SK-N-SH (cell line): ENCODE measurements around the gene CTRB1. TPM values are rescaled to one million over a fixed set of nuclear protein-coding genes. Genes with fewer than 3 reads are reported as not detected.
"Not testable (repeated sequence)": the region's sequence is repeated elsewhere in the genome, so short reads cannot be mapped to it uniquely, and the experiment has no call there.

Experiments
- CTCF ChIA-PET: fragments of 300-600, 350-600 bp; formaldehyde crosslinking; extraction: SDS; loops from one replicate; lab custom pipeline; 2021; lab: Yijun Ruan, JAX
- POLR2A ChIA-PET: fragments of 350-600 bp; sonication (Branson Sonifier 250); formaldehyde crosslinking; extraction: SDS; loops from one replicate; lab custom pipeline; 2020; ENCODE audit warnings: antibody characterized with exemption, inconsistent platforms; lab: Yijun Ruan, JAX
- DNase-seq: peaks from one replicate; pipeline ENCODE4 v3.0.0; 2012
- H2AFZ ChIP-seq: fragments of 200-600 bp; sonication (generic); 2 replicates; pipeline ENCODE4 v1.8.1; 2016; ENCODE audit warnings: antibody characterized with exemption, mild to moderate bottlenecking, low read depth
- H3F3A ChIP-seq: fragments of 200-600 bp; sonication (generic); replicated peaks from 2 replicates; pipeline ENCODE3; 2016; ENCODE audit warnings: antibody characterized with exemption, mild to moderate bottlenecking; ENCODE audit not compliant: insufficient read depth
- H3K27ac ChIP-seq, 2 experiments: fragments of 200-500 bp in 1 of 2; fragments of 200-600 bp in 1 of 2; sonication (Bioruptor generic) in 1 of 2; sonication (generic), shearing (Covaris generic) in 1 of 2; 2 replicates each; pipeline versions ENCODE4 v1.5.1 to v1.6.1; 2014 to 2016; ENCODE audit warnings: low read depth in 2 of 2, inconsistent platforms in 1 of 2, low read length in 1 of 2, mild to moderate bottlenecking in 1 of 2, mixed read lengths in 1 of 2
- H3K27me3 ChIP-seq: fragments of 200-600 bp; sonication (generic), shearing (Covaris generic); 2 replicates; pipeline ENCODE4 v1.6.1; 2016; ENCODE audit warnings: mixed run types; ENCODE audit not compliant: insufficient read depth
- H3K36me3 ChIP-seq, 2 experiments: fragments of 200-500 bp in 1 of 2; fragments of 200-600 bp in 1 of 2; sonication (Bioruptor generic) in 1 of 2; sonication (generic) in 1 of 2; replicated peaks in 1 of 2; 2 replicates each; pipeline versions ENCODE3 to v1.5.1; 2014 to 2016; ENCODE audit warnings: low read length in 1 of 2, mild to moderate bottlenecking in 1 of 2; ENCODE audit not compliant: insufficient read depth in 2 of 2, control insufficient read depth in 1 of 2
- H3K4me1 ChIP-seq, 2 experiments: fragments of 200-500 bp in 1 of 2; fragments of 200-600 bp in 1 of 2; sonication (Bioruptor generic) in 1 of 2; sonication (generic), shearing (Covaris generic) in 1 of 2; 2 replicates each; pipeline versions ENCODE4 v1.5.1 to v1.6.1; 2014 to 2016; ENCODE audit warnings: low read depth in 1 of 2, low read length in 1 of 2, mixed run types in 1 of 2; ENCODE audit not compliant: insufficient read depth in 2 of 2, control insufficient read depth in 1 of 2
- H3K4me2 ChIP-seq: fragments of 200-600 bp; sonication (generic), shearing (Covaris generic); 2 replicates; pipeline ENCODE4 v1.6.1; 2017; ENCODE audit warnings: mixed run types
- H3K4me3 ChIP-seq, 2 experiments: fragments of 200-500 bp in 1 of 2; fragments of 200-600 bp in 1 of 2; sonication (Bioruptor generic) in 1 of 2; sonication (generic), shearing (Covaris generic) in 1 of 2; 2 replicates each; pipeline versions ENCODE4 v1.5.1 to v1.8.1; 2014 to 2016; ENCODE audit warnings: low read depth in 2 of 2, inconsistent platforms in 1 of 2, low read length in 1 of 2, mild to moderate bottlenecking in 1 of 2, mixed read lengths in 1 of 2, moderate library complexity in 1 of 2
- H3K79me2 ChIP-seq: fragments of 200-600 bp; sonication (generic); 2 replicates; pipeline ENCODE4 v1.8.1; 2017; ENCODE audit warnings: mild to moderate bottlenecking; ENCODE audit not compliant: insufficient read depth
- H3K9ac ChIP-seq: fragments of 200-600 bp; sonication (generic); 2 replicates; pipeline ENCODE4 v1.6.1; 2017; ENCODE audit warnings: mixed run types
- H3K9me2 ChIP-seq: fragments of 200-600 bp; sonication (generic); 2 replicates; pipeline ENCODE4 v1.6.1; 2017; ENCODE audit warnings: mixed run types
- H3K9me3 ChIP-seq: fragments of 200-600 bp; sonication (generic); 2 replicates; pipeline ENCODE4 v1.6.1; 2017; ENCODE audit warnings: mixed run types, mild to moderate bottlenecking, moderate library complexity
- H4K20me1 ChIP-seq: fragments of 200-600 bp; sonication (generic); 2 replicates; pipeline ENCODE4 v1.6.1; 2017; ENCODE audit warnings: mild to moderate bottlenecking, mixed run types; ENCODE audit not compliant: insufficient read depth
- CHD2 ChIP-seq: fragments of 150-350 bp; IDR thresholded peaks from 2 replicates; pipeline ENCODE4 v1.6.1; 2018; ENCODE audit warnings: low read length; ENCODE audit not compliant: partially characterized antibody
- CTCF ChIP-seq: fragments of 200-600 bp; sonication (generic); IDR thresholded peaks from 2 replicates; pipeline ENCODE4 v1.6.1; 2017; ENCODE audit warnings: antibody characterized with exemption, mild to moderate bottlenecking, moderate library complexity
- EP300 ChIP-seq, 2 experiments: IDR thresholded peaks; 2 replicates each; pipeline versions ENCODE4 v1.4.0 to v1.6.1; 2012; ENCODE audit warnings: borderline replicate concordance in 1 of 2, low read depth in 1 of 2, low read length in 1 of 2
- FOXJ3 ChIP-seq: sonication (generic); formaldehyde crosslinking; IDR thresholded peaks from 2 replicates; pipeline ENCODE4 v1.5.1; 2020; ENCODE audit warnings: mild to moderate bottlenecking, missing genetic modification reagents
- GABPA ChIP-seq: IDR thresholded peaks from 2 replicates; pipeline ENCODE4 v1.4.0; 2012; ENCODE audit warnings: low read depth, mild to moderate bottlenecking
- JUND ChIP-seq: IDR thresholded peaks from 2 replicates; pipeline ENCODE4 v1.4.0; 2012
- MAX ChIP-seq: IDR thresholded peaks from 2 replicates; pipeline ENCODE4 v1.4.0; 2012; ENCODE audit warnings: low read depth
- MXI1 ChIP-seq: IDR thresholded peaks from 2 replicates; pipeline ENCODE4 v1.6.1; 2012; ENCODE audit warnings: mild to moderate bottlenecking, low read depth, low read length, improper control_type of control experiment
- NRF1 ChIP-seq: IDR thresholded peaks from 2 replicates; pipeline ENCODE4 v1.6.1; 2012; ENCODE audit warnings: low read depth, mild to moderate bottlenecking, low read length
- PBX3 ChIP-seq: IDR thresholded peaks from 2 replicates; pipeline ENCODE4; 2012
- POLR2AphosphoS5 ChIP-seq: IDR thresholded peaks from 2 replicates; pipeline ENCODE4 v1.6.1; 2012; ENCODE audit warnings: low read depth, low read length
- RCOR1 ChIP-seq: fragments of 150-350 bp; IDR thresholded peaks from 2 replicates; pipeline ENCODE4 v1.6.1; 2017; ENCODE audit warnings: antibody characterized with exemption, low read length
- REST ChIP-seq: IDR thresholded peaks from 2 replicates; pipeline ENCODE4 v1.6.1; 2012; ENCODE audit warnings: mild to moderate bottlenecking, low read depth, low read length, moderate library complexity
- RFX5 ChIP-seq: IDR thresholded peaks from 2 replicates; pipeline ENCODE4 v1.6.1; 2012; ENCODE audit warnings: mild to moderate bottlenecking, improper control_type of control experiment, low read length
- SIN3A ChIP-seq: IDR thresholded peaks from 2 replicates; pipeline ENCODE4 v1.6.1; 2012; ENCODE audit warnings: low read depth, mild to moderate bottlenecking, low read length, moderate library complexity, borderline replicate concordance
- SMC3 ChIP-seq: IDR thresholded peaks from 2 replicates; pipeline ENCODE4 v1.6.1; 2012; ENCODE audit warnings: low read depth, low read length, improper control_type of control experiment
- TAF1 ChIP-seq: IDR thresholded peaks from 2 replicates; pipeline ENCODE4 v1.6.1; 2012; ENCODE audit warnings: low read depth, mild to moderate bottlenecking, low read length, moderate library complexity, borderline replicate concordance
- WGBS: methylation state at CpG from one replicate; pipeline ENCODE4 v1.1.6; 2017; ENCODE audit warnings: low lambda C conversion rate; 5-methylcytosine and 5-hydroxymethylcytosine counted together
- polyA plus RNA-seq, 3 experiments: library from polyadenylated mRNA; depleted of rRNA; stranded (reverse); fragments of >200 nt; gene quantifications; 2 replicates each; pipeline ENCODE4 v1.2.3, GENCODE V29; 2012

The CTRB1 gene
- polyA plus RNA-seq, 1 of the 3 experiments (the other 2 are of a cell fraction) = not detected

- Histone ChIP-seq H3K79me2 (no peaks in the 10 kb centered on the region), H3K9me3 (no peaks in the 10 kb centered on the region), H3K36me3 (peaks cover 0 to 2% of the 10 kb centered on the region in 2 experiments), H3K4me3 (no peak overlapping the region), H4K20me1 (peaks cover 8% of the 10 kb centered on the region), H3K27me3 (no peaks in the 10 kb centered on the region), H3F3A (peaks cover 3% of the 10 kb centered on the region), H2AFZ (no peak overlapping the region), H3K9me2 (no peaks in the 10 kb centered on the region), H3K9ac (no peak overlapping the region), H3K4me1 (peaks cover 0 to 9% of the 10 kb centered on the region in 2 experiments; a peak in 1 of 4 replicates), H3K4me2 (no peak overlapping the region), H3K27ac (no peak overlapping the region)
- no peak for TF ChIP-seq JUND
- TF ChIP-seq RCOR1 = no peak
- TF ChIP-seq CHD2 = no peak
- TF ChIP-seq GABPA = no peak
- TF ChIP-seq MAX = no peak
- no peak for TF ChIP-seq MXI1
- TF ChIP-seq FOXJ3 (CRISPR knock-in tag) = no peak
- no peak for TF ChIP-seq SIN3A
- TF ChIP-seq TAF1 = no peak
- TF ChIP-seq EP300 (IDR thresholded peaks at IDR 0.05; ENCODE audit: borderline replicate concordance in 1 of 2, low read depth in 1 of 2, low read length in 1 of 2) = no peak
- no peak for TF ChIP-seq RFX5
- no peak for TF ChIP-seq PBX3
- TF ChIP-seq CTCF = no peak
- TF ChIP-seq SMC3 = no peak
- TF ChIP-seq NRF1 = no peak
- no peak for TF ChIP-seq POLR2AphosphoS5
- no peak for TF ChIP-seq REST
- WGBS = 90% methylated on average over 14 of the region's 16 CpGs
- no peak for DNase-seq
- POLR2A ChIA-PET = no interaction called here
- CTCF ChIA-PET = no interaction called here
These were observed 3.5 kb downstream of the CTRB1 start for GRCh38 chr16:75222271-75222783.

GRCh38 chr16:75223129-75223528 is 4.3 kb downstream of the CTRB1 start:
- H3K36me3 ChIP-seq, DNase-seq, H3K4me1 ChIP-seq, H3K27ac ChIP-seq, H3K9ac ChIP-seq, H3K9me3 ChIP-seq, H2AFZ ChIP-seq, H3K27me3 ChIP-seq, POLR2A ChIA-PET, H3K4me3 ChIP-seq, H3K79me2 ChIP-seq, CTCF ChIA-PET, H3K4me2 ChIP-seq, H3K9me2 ChIP-seq: not testable (repeated sequence)
- H3F3A ChIP-seq = peaks cover 10% of the 10 kb centered on the region
- peaks cover 16% of the 10 kb centered on the region for H4K20me1 ChIP-seq
- WGBS = no CpG with 5 or more reads among the region's 20 CpGs
